GM12878 (cell line): ENCODE data around the gene POU4F2.

Source experiments
- CEBPB ChIP-seq, 2 experiments: fragments of 150-350 bp in 1 of 2; IDR thresholded peaks; 2 replicates each; pipeline ENCODE4 v1.6.1; 2012 to 2014; ENCODE audit warnings: low read depth in 2 of 2, low read length in 2 of 2, borderline replicate concordance in 1 of 2, inconsistent platforms in 1 of 2
- CREB1 ChIP-seq: IDR thresholded peaks from 2 replicates; pipeline ENCODE4 v1.6.1; 2012; ENCODE audit warnings: low read depth, mild to moderate bottlenecking, inconsistent platforms
- NRF1 ChIP-seq: conservative IDR thresholded peaks from 2 replicates; pipeline ENCODE4 v1.6.1; 2011; ENCODE audit warnings: mild to moderate bottlenecking, low read depth, low read length, improper control_type of control experiment
- RAD21 ChIP-seq: IDR thresholded peaks from 2 replicates; pipeline ENCODE4 v1.6.1; 2011; ENCODE audit warnings: mild to moderate bottlenecking, low read depth, low read length, moderate library complexity; ENCODE audit not compliant: insufficient read depth
- ZNF384 ChIP-seq: IDR thresholded peaks from 2 replicates; pipeline ENCODE4 v1.6.1; 2012; ENCODE audit warnings: low read depth, mild to moderate bottlenecking, low read length, improper control_type of control experiment, borderline replicate concordance
- TF ChIP-seq, protein P1 (sequence below), 3 experiments: IDR thresholded peaks in 2 of 3; conservative IDR thresholded peaks in 1 of 3; 2 replicates each; pipeline ENCODE4 v1.5.1; 2011; ENCODE audit warnings: low read depth in 3 of 3, low read length in 3 of 3, mild to moderate bottlenecking in 3 of 3, control low read depth in 2 of 3, moderate library complexity in 2 of 3, inconsistent platforms in 1 of 3, mixed read lengths in 1 of 3; ENCODE audit not compliant: control insufficient read depth in 2 of 3, insufficient read depth in 1 of 3; ENCODE audit errors: extremely low read depth in 1 of 3
- TF ChIP-seq, protein P2 (sequence below): IDR thresholded peaks from 2 replicates; pipeline ENCODE4 v1.6.1; 2012; ENCODE audit warnings: low read depth, low read length, improper control_type of control experiment

DNA sequence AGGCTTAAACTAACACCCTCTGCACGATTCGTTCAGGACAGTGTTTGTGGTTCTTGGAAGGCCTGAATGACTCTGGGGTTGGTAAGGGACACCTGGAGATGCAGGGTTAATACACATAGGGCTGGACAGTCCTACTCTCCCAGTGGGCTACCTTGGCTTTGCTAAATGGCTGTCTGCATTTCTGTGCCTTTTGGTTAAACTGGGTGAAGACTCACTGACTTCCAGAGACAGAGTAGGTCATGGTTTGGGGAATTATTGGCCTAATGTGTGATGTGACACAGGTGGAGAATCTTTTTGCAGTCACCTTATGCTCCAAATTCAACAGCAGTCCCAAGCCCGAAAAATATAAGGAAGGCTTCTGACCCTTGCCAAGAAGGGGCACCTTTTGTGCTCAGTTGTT is 10.5 kb downstream of the POU4F2 start:
- TF ChIP-seq NRF1 (no peak), CEBPB (IDR thresholded peaks at IDR 0.05; ENCODE audit: borderline replicate concordance in 1 of 2, low read depth in 2 of 2, low read length in 2 of 2) (no peak), CREB1 (no peak), ZNF384 (no peak), RAD21 (no peak)
- TF ChIP-seq, protein P1, sequence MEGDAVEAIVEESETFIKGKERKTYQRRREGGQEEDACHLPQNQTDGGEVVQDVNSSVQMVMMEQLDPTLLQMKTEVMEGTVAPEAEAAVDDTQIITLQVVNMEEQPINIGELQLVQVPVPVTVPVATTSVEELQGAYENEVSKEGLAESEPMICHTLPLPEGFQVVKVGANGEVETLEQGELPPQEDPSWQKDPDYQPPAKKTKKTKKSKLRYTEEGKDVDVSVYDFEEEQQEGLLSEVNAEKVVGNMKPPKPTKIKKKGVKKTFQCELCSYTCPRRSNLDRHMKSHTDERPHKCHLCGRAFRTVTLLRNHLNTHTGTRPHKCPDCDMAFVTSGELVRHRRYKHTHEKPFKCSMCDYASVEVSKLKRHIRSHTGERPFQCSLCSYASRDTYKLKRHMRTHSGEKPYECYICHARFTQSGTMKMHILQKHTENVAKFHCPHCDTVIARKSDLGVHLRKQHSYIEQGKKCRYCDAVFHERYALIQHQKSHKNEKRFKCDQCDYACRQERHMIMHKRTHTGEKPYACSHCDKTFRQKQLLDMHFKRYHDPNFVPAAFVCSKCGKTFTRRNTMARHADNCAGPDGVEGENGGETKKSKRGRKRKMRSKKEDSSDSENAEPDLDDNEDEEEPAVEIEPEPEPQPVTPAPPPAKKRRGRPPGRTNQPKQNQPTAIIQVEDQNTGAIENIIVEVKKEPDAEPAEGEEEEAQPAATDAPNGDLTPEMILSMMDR (IDR thresholded peaks at IDR 0.05 in 2 of 3, conservative IDR thresholded peaks at IDR 0.05 in 1 of 3; ENCODE audit: control insufficient read depth in 2 of 3, extremely low read depth in 1 of 3, insufficient read depth in 1 of 3, low read depth in 3 of 3, low read length in 3 of 3) = no peak
- TF ChIP-seq, protein P2, sequence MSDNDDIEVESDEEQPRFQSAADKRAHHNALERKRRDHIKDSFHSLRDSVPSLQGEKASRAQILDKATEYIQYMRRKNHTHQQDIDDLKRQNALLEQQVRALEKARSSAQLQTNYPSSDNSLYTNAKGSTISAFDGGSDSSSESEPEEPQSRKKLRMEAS = no peak
